Body of pancreas (tissue), 4 donors: ENCODE results near the gene TAMALIN. TPM values are rescaled to one million over a fixed set of nuclear protein-coding genes. Genes with fewer than 3 reads are reported as not detected.

Experiments used
- ATAC-seq: fragments of 150-250 bp; one replicate; pipeline ENCODE4 v1.9.1; 2016
- DNase-seq, 4 donors: peaks; one replicate each; pipeline ENCODE4 v3.0.0-alpha.2; 2019
- H3K27ac ChIP-seq, 4 donors: fragments of 200-600 bp; sonication (generic); 1 replicate in 3 of 4; 2 replicates in 1 of 4; pipeline versions ENCODE4 v1.5.1 to v1.6.1; 2016 to 2019; ENCODE audit warnings: mild to moderate bottlenecking in 1 of 4, mixed read lengths in 1 of 4, moderate library complexity in 1 of 4
- H3K27me3 ChIP-seq, 2 donors: fragments of 200-600 bp; sonication (generic); one replicate each; pipeline ENCODE4 v1.6.0; 2016; ENCODE audit warnings: mild to moderate bottlenecking in 1 of 2
- H3K36me3 ChIP-seq, 2 donors: fragments of 200-600 bp; sonication (generic); replicated peaks in 1 of 2; 2 replicates each; pipeline ENCODE4 v1.5.1; 2016; ENCODE audit warnings: low read depth in 2 of 2; ENCODE audit not compliant: insufficient read depth in 1 of 2
- H3K4me1 ChIP-seq: fragments of 200-600 bp; sonication (generic); one replicate; pipeline ENCODE4 v1.6.0; 2016
- H3K4me3 ChIP-seq, 2 donors: fragments of 200-600 bp; sonication (generic); 1 replicate in 1 of 2; 2 replicates in 1 of 2; pipeline ENCODE4 v1.5.1; 2016 to 2019
- H3K9me3 ChIP-seq, 3 donors: fragments of 200-600 bp; sonication (generic); 1 replicate in 2 of 3; 2 replicates in 1 of 3; pipeline ENCODE4 v1.5.1; 2016
- CTCF ChIP-seq, 7 experiments: fragments of 450-650 bp in 4 of 7; fragments of 200-600 bp in 3 of 7; sonication (generic) in 3 of 7; IDR thresholded peaks; one replicate each; pipeline ENCODE4 v1.5.1; 2016 to 2019; ENCODE audit warnings: antibody characterized with exemption in 7 of 7
- POLR2A ChIP-seq, 3 donors: fragments of 450-650 bp; IDR thresholded peaks; one replicate each; pipeline ENCODE4 v1.6.1; 2016; ENCODE audit warnings: antibody characterized with exemption in 3 of 3, mild to moderate bottlenecking in 2 of 3
- WGBS, 2 donors: methylation state at CpG; one replicate each; pipeline ENCODE4 v1.1.5; 2017; 5-methylcytosine and 5-hydroxymethylcytosine counted together
- intact Hi-C: fragments of 100-400 bp; cut with DNase I; formaldehyde crosslinking; loops from one replicate; pipeline ENCODE4 v1.15.1; 2023
- total RNA-seq, 2 donors: library from RNA; depleted of rRNA; stranded (reverse); fragments of >200 nt; gene quantifications; one replicate each; pipeline ENCODE4 v1.1.0, GENCODE V29; 2016

The TAMALIN gene
- total RNA-seq, 2 donors from 2014 or later: 7.0 to 19.4 TPM

- intact Hi-C loops: loop anchor here (5.0 kb wide), 1 partner anchor 53 kb away; no protein-coding TSS in a partner anchor
- no peak overlapping the region for H3K4me3 ChIP-seq
- ATAC-seq (no peak), DNase-seq (peak in 3 of 4 donors; percentile 58 to 65 (median 58))
- H3K9me3 ChIP-seq: no peaks in the 10 kb centered on the region
- H3K4me1 ChIP-seq: peaks cover 33% of the 10 kb centered on the region
- no peaks in the 10 kb centered on the region for H3K36me3 ChIP-seq
- H3K27me3 ChIP-seq: no peaks in the 10 kb centered on the region
- H3K27ac ChIP-seq: no peak overlapping the region
- no peak for TF ChIP-seq CTCF (IDR thresholded peaks at IDR 0.05)
- TF ChIP-seq POLR2A (IDR thresholded peaks at IDR 0.05): no peak
- WGBS, 2 donors: 52 to 54% methylated on average over 4 of the region's 4 CpGs
Observed at GRCh38 chr12:52029685-52030084, 22.9 kb downstream of the TAMALIN start.

GRCh38 chr12:52032446-52032803 is 25.7 kb downstream of the TAMALIN start:
- Histone ChIP-seq H3K9me3 (no peaks in the 10 kb centered on the region), H3K36me3 (no peaks in the 10 kb centered on the region), H3K27me3 (no peaks in the 10 kb centered on the region), H3K27ac (peak overlapping the region; percentile 92 to 96 (median 94)), H3K4me3 (no peak overlapping the region), H3K4me1 (peaks cover 29% of the 10 kb centered on the region)
- ATAC-seq (peak; percentile 41), DNase-seq (peak; percentile 75 to 89 (median 86))
- 0 to 2% methylated on average over 5 of the region's 5 CpGs for WGBS, 2 donors
- TF ChIP-seq POLR2A (IDR thresholded peaks at IDR 0.05) (no peak), CTCF (IDR thresholded peaks at IDR 0.05) (no peak)
- intact Hi-C loops: no loop called here

GRCh38 chr12:52032804-52033445 is 26.2 kb downstream of the TAMALIN start:
- TF ChIP-seq CTCF (IDR thresholded peaks at IDR 0.05) (no peak), POLR2A (IDR thresholded peaks at IDR 0.05) (peak; percentile 89 to 90 (median 89))
- intact Hi-C loops: no loop called here

GRCh38 chr12:52033446-52034140 is 26.8 kb downstream of the TAMALIN start:
- intact Hi-C loops: no loop called here
- peaks cover 38% of the 10 kb centered on the region for H3K4me1 ChIP-seq
- 60 to 61% methylated on average over 13 of the region's 13 CpGs for WGBS, 2 donors

More at GRCh38 chr12:52032804-52033445, 26.2 kb downstream of the TAMALIN start:
- peak; percentile 97 to 99 (median 99) for DNase-seq
- no peaks in the 10 kb centered on the region for H3K9me3 ChIP-seq
- no peaks in the 10 kb centered on the region for H3K36me3 ChIP-seq
- WGBS, 2 donors: 1% methylated on average over 22 to 48 of the region's 48 CpGs
- H3K4me1 ChIP-seq: peaks cover 33% of the 10 kb centered on the region
- peak; percentile 92 for ATAC-seq
- no peak overlapping the region for H3K4me3 ChIP-seq
- H3K27ac ChIP-seq: peak overlapping the region; percentile 92 to 96 (median 94)
- no peaks in the 10 kb centered on the region for H3K27me3 ChIP-seq

More at GRCh38 chr12:52033446-52034140, 26.8 kb downstream of the TAMALIN start:
- Histone ChIP-seq H3K27me3 (no peaks in the 10 kb centered on the region), H3K9me3 (no peaks in the 10 kb centered on the region), H3K36me3 (no peaks in the 10 kb centered on the region), H3K27ac (peak overlapping the region; percentile 92 to 96 (median 94)), H3K4me3 (no peak overlapping the region)
- TF ChIP-seq POLR2A (IDR thresholded peaks at IDR 0.05): no peak
- TF ChIP-seq CTCF (IDR thresholded peaks at IDR 0.05): no peak
- DNase-seq: no peak
- no peak for ATAC-seq
